Neuronal stem cell (in vitro differentiated cells): Measurements from ENCODE around the gene ADAM15.

Source experiments
- DNase-seq: peaks from one replicate; pipeline ENCODE4 v3.0.0-alpha.2; 2013; ENCODE audit warnings: low spot score
- H2AFZ ChIP-seq: one replicate; pipeline ENCODE4 v1.6.1; 2013; ENCODE audit warnings: mild to moderate bottlenecking, low read length, inconsistent platforms
- H2AK5ac ChIP-seq: 2 replicates; pipeline ENCODE4 v1.6.1; 2013; ENCODE audit warnings: low read depth, mild to moderate bottlenecking, inconsistent platforms, low read length, moderate library complexity, mixed read lengths
- H2BK120ac ChIP-seq: 2 replicates; pipeline ENCODE4 v1.6.1; 2013; ENCODE audit warnings: low read depth, mild to moderate bottlenecking, inconsistent platforms, low read length, moderate library complexity, mixed read lengths
- H2BK12ac ChIP-seq: one replicate; pipeline ENCODE4 v1.6.1; 2013; ENCODE audit warnings: low read length, inconsistent platforms
- H2BK15ac ChIP-seq: 2 replicates; pipeline ENCODE4 v1.6.1; 2013; ENCODE audit warnings: mild to moderate bottlenecking, low read length, inconsistent platforms, mixed read lengths
- H2BK5ac ChIP-seq: one replicate; pipeline ENCODE4 v1.6.1; 2013; ENCODE audit warnings: inconsistent platforms, mild to moderate bottlenecking, low read length, moderate library complexity
- H3K14ac ChIP-seq: one replicate; pipeline ENCODE4 v1.6.1; 2013; ENCODE audit warnings: low read length, inconsistent platforms
- H3K18ac ChIP-seq: 2 replicates; pipeline ENCODE4 v1.6.1; 2013; ENCODE audit warnings: low read length, inconsistent platforms
- H3K23ac ChIP-seq: 2 replicates; pipeline ENCODE4 v1.6.1; 2013; ENCODE audit warnings: low read depth, mild to moderate bottlenecking, mixed read lengths, low read length, inconsistent platforms; ENCODE audit not compliant: poor library complexity
- H3K27ac ChIP-seq: replicated peaks from 3 replicates; pipeline ENCODE4 v1.5.1; 2013; ENCODE audit warnings: low read length, inconsistent platforms
- H3K27me3 ChIP-seq, 3 experiments: 2 replicates each; pipeline ENCODE4 v1.6.1; 2013; ENCODE audit warnings: low read length in 3 of 3, mild to moderate bottlenecking in 2 of 3, inconsistent platforms in 1 of 3, low read depth in 1 of 3, mixed read lengths in 1 of 3, moderate library complexity in 1 of 3; ENCODE audit not compliant: control insufficient read depth in 3 of 3, insufficient read depth in 3 of 3
- H3K36me3 ChIP-seq, 2 donors: replicated peaks in 1 of 2; 2 replicates each; pipeline ENCODE4 v1.6.1; 2013; ENCODE audit warnings: low read length in 2 of 2; ENCODE audit not compliant: control insufficient read depth in 2 of 2, insufficient read depth in 2 of 2
- H3K4ac ChIP-seq: 2 replicates; pipeline ENCODE4 v1.6.1; 2013; ENCODE audit warnings: inconsistent platforms, mild to moderate bottlenecking, low read length, moderate library complexity
- H3K4me1 ChIP-seq, 2 donors: 1 replicate in 1 of 2; 2 replicates in 1 of 2; pipeline ENCODE4 v1.6.1; 2013; ENCODE audit warnings: low read length in 2 of 2, low read depth in 1 of 2; ENCODE audit not compliant: control insufficient read depth in 2 of 2, insufficient read depth in 1 of 2
- H3K4me2 ChIP-seq: one replicate; pipeline ENCODE4 v1.6.1; 2013; ENCODE audit warnings: mild to moderate bottlenecking, low read length, inconsistent platforms; ENCODE audit not compliant: insufficient read depth, poor library complexity, severe bottlenecking
- H3K4me3 ChIP-seq, 2 donors: 2 replicates each; pipeline ENCODE4 v1.5.1; 2013; ENCODE audit warnings: low read length in 2 of 2, mild to moderate bottlenecking in 2 of 2, inconsistent platforms in 1 of 2, moderate library complexity in 1 of 2
- H3K79me1 ChIP-seq: one replicate; pipeline ENCODE4 v1.6.1; 2013; ENCODE audit warnings: low read depth, mild to moderate bottlenecking, inconsistent platforms, low read length, moderate library complexity
- H3K9ac ChIP-seq: one replicate; pipeline ENCODE4 v1.6.1; 2013; ENCODE audit warnings: mild to moderate bottlenecking, low read depth, low read length, inconsistent platforms; ENCODE audit not compliant: poor library complexity
- H3K9me3 ChIP-seq, 2 donors: replicated peaks in 1 of 2; 2 replicates each; pipeline versions ENCODE3 to v1.6.1; 2013; ENCODE audit warnings: low read length in 2 of 2, mild to moderate bottlenecking in 2 of 2, inconsistent platforms in 1 of 2, low read depth in 1 of 2, mixed read lengths in 1 of 2, moderate library complexity in 1 of 2; ENCODE audit not compliant: control insufficient read depth in 2 of 2, insufficient read depth in 1 of 2
- H4K8ac ChIP-seq: one replicate; pipeline ENCODE4 v1.6.1; 2013; ENCODE audit warnings: low read depth, mild to moderate bottlenecking, inconsistent platforms, low read length, moderate library complexity
- H4K91ac ChIP-seq: one replicate; pipeline ENCODE4 v1.6.1; 2013; ENCODE audit warnings: low read length, low read depth, mild to moderate bottlenecking, inconsistent platforms; ENCODE audit not compliant: poor library complexity
- WGBS, 2 donors: extraction: QIAGEN DNeasy Blood & Tissue Kit; methylation state at CpG; one replicate each; pipeline ENCODE4 v1.1.7; 2013; ENCODE audit warnings: missing lambda C conversion rate in 2 of 2, mixed read lengths in 1 of 2; ENCODE audit not compliant: insufficient read length in 2 of 2, insufficient replicate concordance in 1 of 2; ENCODE audit errors: extremely low coverage in 2 of 2; 5-methylcytosine and 5-hydroxymethylcytosine counted together

The ADAM15 gene

DNA sequence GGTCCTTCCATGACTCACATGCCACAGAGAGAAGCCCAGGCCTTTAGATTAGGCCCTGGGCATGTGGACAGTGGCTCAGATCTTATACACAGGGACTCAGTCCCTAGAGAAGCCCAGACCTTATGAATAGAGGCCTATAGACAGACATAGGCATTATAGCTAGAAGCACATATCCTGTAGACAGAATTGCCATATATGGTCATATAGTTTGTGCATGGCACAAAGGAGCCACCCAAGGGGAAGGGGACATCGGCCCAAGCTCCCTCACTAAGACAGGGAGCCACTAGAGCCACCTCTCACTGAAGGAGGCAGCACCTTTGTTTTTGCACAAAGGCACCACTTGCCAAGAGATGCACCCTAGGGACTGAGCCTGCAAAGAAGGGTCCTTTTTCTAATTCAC is 25.3 kb downstream of the ADAM15 start:
- H3K36me3 ChIP-seq: no peaks in the 10 kb centered on the region

GRCh38 chr1:155077346-155077745 is 26.2 kb downstream of the ADAM15 start:
- Histone ChIP-seq H4K91ac (no peak overlapping the region), H3K18ac (no peak overlapping the region), H3K36me3 (no peaks in the 10 kb centered on the region), H3K27ac (no peak overlapping the region), H2BK12ac (peak overlapping the region; percentile 14), H2AFZ (no peak overlapping the region), H3K23ac (no peak overlapping the region), H2BK5ac (no peak overlapping the region), H3K14ac (no peak overlapping the region), H3K9me3 (peaks cover 0 to 2% of the 10 kb centered on the region in 2 donors), H3K4ac (no peak overlapping the region), H2AK5ac (no peak overlapping the region), H4K8ac (no peak overlapping the region), H2BK120ac (no peak overlapping the region), H3K9ac (no peak overlapping the region), H3K4me2 (no peak overlapping the region), H2BK15ac (no peak overlapping the region), H3K4me3 (no peak overlapping the region), H3K79me1 (no peaks in the 10 kb centered on the region), H3K27me3 (peaks cover 19 to 33% (median 21%) of the 10 kb centered on the region in 3 experiments), H3K4me1 (peaks cover 17 to 30% of the 10 kb centered on the region in 2 donors)
- DNase-seq: no peak
- WGBS, 2 donors: no CpG with 5 or more reads among the region's 3 CpGs

More for the DNA sequence above, 25.3 kb downstream of the ADAM15 start:
- Histone ChIP-seq H3K4ac (no peak overlapping the region), H3K9ac (no peak overlapping the region), H3K9me3 (no peaks in the 10 kb centered on the region), H2AFZ (peak overlapping the region; percentile 8), H3K18ac (no peak overlapping the region), H2BK15ac (no peak overlapping the region), H3K14ac (no peak overlapping the region), H3K4me3 (no peak overlapping the region), H3K4me1 (peaks cover 19 to 34% of the 10 kb centered on the region in 2 donors), H2AK5ac (no peak overlapping the region), H3K4me2 (no peak overlapping the region), H2BK12ac (no peak overlapping the region), H3K27me3 (peaks cover 10 to 23% (median 11%) of the 10 kb centered on the region in 3 experiments), H3K79me1 (no peaks in the 10 kb centered on the region), H4K8ac (no peak overlapping the region), H3K27ac (no peak overlapping the region), H2BK5ac (no peak overlapping the region), H4K91ac (no peak overlapping the region), H3K23ac (no peak overlapping the region), H2BK120ac (no peak overlapping the region)
- DNase-seq: no peak
- WGBS, 2 donors: no CpG with 5 or more reads among the region's 1 CpG

- peak overlapping the region; percentile 49 for H2AK5ac ChIP-seq
- peaks cover 22 to 36% of the 10 kb centered on the region in 2 donors for H3K4me1 ChIP-seq
- no peak for DNase-seq
- peak overlapping the region; percentile 65 for H3K9ac ChIP-seq
- no peak overlapping the region for H4K8ac ChIP-seq
- peak overlapping the region; percentile 17 for H2BK15ac ChIP-seq
- no peaks in the 10 kb centered on the region for H3K36me3 ChIP-seq
- H3K27ac ChIP-seq: no peak overlapping the region
- no peaks in the 10 kb centered on the region for H3K79me1 ChIP-seq
- peak overlapping the region; percentile 5 for H2BK120ac ChIP-seq
- H3K4me3 ChIP-seq: peak overlapping the region in 1 of 2 donors; percentile 9
- H3K4me2 ChIP-seq: peak overlapping the region; percentile 98
- WGBS, 2 donors: no CpG with 5 or more reads among the region's 4 CpGs
- peak overlapping the region; percentile 1 for H3K18ac ChIP-seq
- peaks cover 25 to 38% (median 26%) of the 10 kb centered on the region in 3 experiments for H3K27me3 ChIP-seq
- H2BK5ac ChIP-seq: peak overlapping the region; percentile 56
- peak overlapping the region; percentile 80 for H2AFZ ChIP-seq
- H3K23ac ChIP-seq: no peak overlapping the region
- no peak overlapping the region for H4K91ac ChIP-seq
- H2BK12ac ChIP-seq: peak overlapping the region; percentile 14
- peaks cover 0 to 2% of the 10 kb centered on the region in 2 donors for H3K9me3 ChIP-seq
- no peak overlapping the region for H3K14ac ChIP-seq
- H3K4ac ChIP-seq: no peak overlapping the region
Observed at GRCh38 chr1:155077758-155078445, 26.8 kb downstream of the ADAM15 start.

DNA sequence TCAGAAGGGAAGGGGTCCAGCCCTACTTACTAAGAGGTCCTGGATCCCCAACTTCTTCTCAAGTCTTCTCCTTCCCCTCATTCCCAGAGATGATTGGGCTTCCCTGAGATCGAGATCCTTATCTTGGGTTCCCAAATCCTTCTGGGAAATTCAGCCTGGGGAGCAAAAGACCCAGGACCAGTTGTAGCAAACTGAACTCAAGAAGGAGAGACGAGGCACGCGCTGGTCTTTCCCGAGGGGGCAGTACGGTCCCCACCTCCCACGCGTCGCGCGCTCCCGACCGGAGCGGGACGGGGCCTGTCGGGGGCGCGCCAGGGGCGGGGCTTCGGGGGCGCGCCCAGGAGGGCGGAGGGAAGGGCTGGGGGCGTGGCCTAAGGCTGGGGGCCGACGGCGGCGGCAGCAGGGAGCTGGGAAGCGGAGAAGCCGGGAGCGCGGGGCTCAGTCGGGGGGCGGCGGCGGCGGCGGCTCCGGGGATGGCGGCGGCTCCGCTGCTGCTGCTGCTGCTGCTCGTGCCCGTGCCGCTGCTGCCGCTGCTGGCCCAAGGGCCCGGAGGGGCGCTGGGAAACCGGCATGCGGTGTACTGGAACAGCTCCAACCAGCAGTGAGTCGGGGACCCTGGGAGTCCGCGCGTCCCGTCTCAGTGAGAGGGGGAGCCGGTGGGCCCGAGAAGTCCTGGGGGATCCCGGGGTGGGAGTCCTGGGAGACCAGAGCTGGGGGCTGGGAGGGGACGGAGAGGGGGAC is 27.5 kb downstream of the ADAM15 start, which contains the start of gene EFNA3:
Gene EFNA3 (plus strand): TSS at position 369 of the 741 bp plus-strand sequence. CDS start 105 bp downstream, at position 474.
- Histone ChIP-seq H3K36me3 (no peaks in the 10 kb centered on the region), H3K9me3 (peaks cover 0 to 2% of the 10 kb centered on the region in 2 donors), H3K79me1 (no peaks in the 10 kb centered on the region), H3K9ac (peak within 1 kb of the TSS; percentile 93), H3K4me3 (peak within 1 kb of the TSS; percentile 74 to 88), H3K4me2 (peak within 1 kb of the TSS; percentile 98), H3K4ac (no peak within 1 kb of the TSS), H2BK12ac (peak within 1 kb of the TSS; percentile 69), H4K8ac (no peak within 1 kb of the TSS), H4K91ac (no peak within 1 kb of the TSS), H2BK120ac (peak within 1 kb of the TSS; percentile 23), H2AFZ (peak within 1 kb of the TSS; percentile 80), H3K23ac (peak within 1 kb of the TSS; percentile 90), H2BK5ac (peak within 1 kb of the TSS; percentile 56), H2BK15ac (peak within 1 kb of the TSS; percentile 88), H3K27me3 (peaks cover 30 to 46% (median 32%) of the 10 kb centered on the region in 3 experiments), H3K27ac (no peak within 1 kb of the TSS), H3K4me1 (peaks cover 24 to 42% of the 10 kb centered on the region in 2 donors), H2AK5ac (peak within 1 kb of the TSS; percentile 86), H3K18ac (peak within 1 kb of the TSS; percentile 98), H3K14ac (peak within 1 kb of the TSS; percentile 28)
- WGBS, 2 donors: no CpG with 5 or more reads among the region's 59 CpGs
- peak; percentile 78 for DNase-seq
